ENCODE measurements around the gene WIPF1.

The WIPF1 gene

DNA sequence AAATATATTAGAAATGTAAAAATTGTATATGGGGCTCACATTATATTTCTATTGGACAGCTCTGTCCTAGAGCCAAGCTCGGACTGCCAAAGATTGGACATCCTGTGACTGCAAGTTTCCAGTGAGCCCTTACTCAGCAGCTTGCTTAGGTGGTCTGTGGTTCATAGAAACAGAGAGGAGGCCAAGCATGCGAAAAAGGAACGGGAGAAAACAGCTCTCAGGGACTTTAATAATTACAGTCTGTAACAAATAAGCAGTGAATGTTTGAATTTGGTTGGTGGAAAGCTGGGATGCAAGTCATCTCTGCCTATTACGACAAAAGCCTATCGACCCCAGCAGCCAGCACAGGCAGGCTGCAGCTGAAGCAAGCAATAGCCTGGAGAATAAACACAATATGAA, 35.6 kb downstream of the WIPF1 start:
- Histone ChIP-seq H3K36me3 (ENCODE audit: insufficient read depth, low read length) (peaks cover 76% of the 10 kb centered on the region), H2AFZ (ENCODE audit: low read depth, low read length) (no peak overlapping the region), H3K4me1 (ENCODE audit: insufficient read depth, low read length) (no peaks in the 10 kb centered on the region), H3K27ac (ENCODE audit: low read length) (no peak overlapping the region), H3K4me3 (ENCODE audit: low read depth in 1 of 2, low read length in 2 of 2) (no peak overlapping the region), H3K79me2 (ENCODE audit: insufficient read depth, low read length) (no peaks in the 10 kb centered on the region), H3K9ac (ENCODE audit: low read depth, low read length) (no peak overlapping the region), H3K4me2 (ENCODE audit: insufficient read depth, low read length) (no peak overlapping the region), H3K9me3 (ENCODE audit: insufficient read depth, low read length, severe bottlenecking) (no peaks in the 10 kb centered on the region), H3K27me3 (ENCODE audit: insufficient read depth, low read length, poor library complexity) (no peaks in the 10 kb centered on the region), H4K20me1 (ENCODE audit: insufficient read depth, low read length) (no peaks in the 10 kb centered on the region)
- no peak for TF ChIP-seq EZH2 (IDR thresholded peaks at IDR 0.05; ENCODE audit: borderline replicate concordance, low read depth, low read length, severe bottlenecking)
- TF ChIP-seq, protein P1, sequence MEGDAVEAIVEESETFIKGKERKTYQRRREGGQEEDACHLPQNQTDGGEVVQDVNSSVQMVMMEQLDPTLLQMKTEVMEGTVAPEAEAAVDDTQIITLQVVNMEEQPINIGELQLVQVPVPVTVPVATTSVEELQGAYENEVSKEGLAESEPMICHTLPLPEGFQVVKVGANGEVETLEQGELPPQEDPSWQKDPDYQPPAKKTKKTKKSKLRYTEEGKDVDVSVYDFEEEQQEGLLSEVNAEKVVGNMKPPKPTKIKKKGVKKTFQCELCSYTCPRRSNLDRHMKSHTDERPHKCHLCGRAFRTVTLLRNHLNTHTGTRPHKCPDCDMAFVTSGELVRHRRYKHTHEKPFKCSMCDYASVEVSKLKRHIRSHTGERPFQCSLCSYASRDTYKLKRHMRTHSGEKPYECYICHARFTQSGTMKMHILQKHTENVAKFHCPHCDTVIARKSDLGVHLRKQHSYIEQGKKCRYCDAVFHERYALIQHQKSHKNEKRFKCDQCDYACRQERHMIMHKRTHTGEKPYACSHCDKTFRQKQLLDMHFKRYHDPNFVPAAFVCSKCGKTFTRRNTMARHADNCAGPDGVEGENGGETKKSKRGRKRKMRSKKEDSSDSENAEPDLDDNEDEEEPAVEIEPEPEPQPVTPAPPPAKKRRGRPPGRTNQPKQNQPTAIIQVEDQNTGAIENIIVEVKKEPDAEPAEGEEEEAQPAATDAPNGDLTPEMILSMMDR (IDR thresholded peaks at IDR 0.05; ENCODE audit: borderline replicate concordance, extremely low read depth, low read length, poor library complexity, severe bottlenecking) = no peak
- DNase-seq = no peak
- ATAC-seq (ENCODE audit: insufficient read depth, low read depth) = no peak

DNA sequence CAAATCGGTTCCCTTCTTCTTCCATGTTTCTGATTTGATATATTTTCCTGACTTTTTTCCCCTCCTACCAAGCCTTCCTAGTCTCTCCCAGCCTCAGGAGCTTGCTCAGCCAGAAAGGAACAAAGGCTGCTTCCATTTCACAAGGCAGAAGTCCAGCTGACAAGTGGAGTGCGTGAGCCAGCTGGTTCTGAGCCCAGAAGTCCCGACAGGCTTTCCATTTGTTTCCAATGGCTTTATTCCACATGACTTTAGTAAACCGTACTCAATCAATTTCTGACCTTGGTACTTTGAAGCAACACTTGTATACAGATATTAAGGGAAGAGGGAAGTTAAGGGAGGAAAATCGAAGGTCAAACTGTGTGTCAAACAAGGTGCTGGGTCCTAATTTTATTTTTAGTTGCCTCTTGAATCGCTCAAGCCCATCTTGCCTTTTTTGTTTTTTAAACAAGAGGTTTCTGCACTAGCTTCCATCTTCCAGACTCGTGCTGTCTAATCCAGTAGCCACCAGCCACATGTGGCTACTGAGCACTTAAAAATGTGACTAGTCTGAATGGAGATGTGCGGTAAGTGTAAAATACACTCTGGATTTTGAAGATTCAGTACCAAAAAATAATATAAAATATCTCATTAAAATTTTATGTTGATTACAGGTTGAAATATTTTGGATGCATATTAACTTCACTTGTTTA, 36.2 kb downstream of the WIPF1 start:
- Histone ChIP-seq H3K9ac (ENCODE audit: low read depth, low read length) (no peak overlapping the region), H3K36me3 (ENCODE audit: insufficient read depth, low read length) (peaks cover 70% of the 10 kb centered on the region), H2AFZ (ENCODE audit: low read depth, low read length) (no peak overlapping the region), H3K9me3 (ENCODE audit: insufficient read depth, low read length, severe bottlenecking) (no peaks in the 10 kb centered on the region), H3K79me2 (ENCODE audit: insufficient read depth, low read length) (no peaks in the 10 kb centered on the region), H3K4me2 (ENCODE audit: insufficient read depth, low read length) (no peak overlapping the region), H3K27ac (ENCODE audit: low read length) (no peak overlapping the region), H3K4me3 (ENCODE audit: low read depth in 1 of 2, low read length in 2 of 2) (no peak overlapping the region), H3K27me3 (ENCODE audit: insufficient read depth, low read length, poor library complexity) (no peaks in the 10 kb centered on the region), H3K4me1 (ENCODE audit: insufficient read depth, low read length) (no peaks in the 10 kb centered on the region), H4K20me1 (ENCODE audit: insufficient read depth, low read length) (no peaks in the 10 kb centered on the region)
- no peak for TF ChIP-seq EZH2 (IDR thresholded peaks at IDR 0.05; ENCODE audit: borderline replicate concordance, low read depth, low read length, severe bottlenecking)
- TF ChIP-seq, protein P1 (IDR thresholded peaks at IDR 0.05; ENCODE audit: borderline replicate concordance, extremely low read depth, low read length, poor library complexity, severe bottlenecking) = no peak
- no peak for ATAC-seq (ENCODE audit: insufficient read depth, low read depth)
- no peak for DNase-seq

DNA sequence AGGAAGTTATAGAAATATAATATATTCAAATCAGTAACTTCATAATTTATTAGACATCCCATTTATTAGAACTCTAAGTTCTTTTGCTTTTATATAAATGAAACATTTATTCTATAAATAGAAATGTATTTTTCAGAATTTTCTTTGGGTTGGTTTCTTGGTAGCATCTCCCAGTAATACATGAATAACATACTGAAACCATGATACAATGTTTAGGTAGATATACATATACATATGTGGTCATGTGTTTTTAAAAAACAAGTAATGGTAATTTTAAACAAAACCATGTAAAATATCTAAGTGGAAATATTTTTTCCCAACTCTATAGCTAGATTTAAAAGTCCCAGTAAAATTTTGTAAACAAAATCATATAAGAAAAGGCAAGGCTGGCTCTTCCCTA, 36.9 kb downstream of the WIPF1 start:
- H3K9ac ChIP-seq (ENCODE audit: low read depth, low read length) = no peak overlapping the region
- no peaks in the 10 kb centered on the region for H4K20me1 ChIP-seq (ENCODE audit: insufficient read depth, low read length)
- no peaks in the 10 kb centered on the region for H3K27me3 ChIP-seq (ENCODE audit: insufficient read depth, low read length, poor library complexity)
- H3K36me3 ChIP-seq (ENCODE audit: insufficient read depth, low read length) = peaks cover 66% of the 10 kb centered on the region
- no peak for DNase-seq
- no peaks in the 10 kb centered on the region for H3K79me2 ChIP-seq (ENCODE audit: insufficient read depth, low read length)
- no peak overlapping the region for H3K4me2 ChIP-seq (ENCODE audit: insufficient read depth, low read length)
- no peak overlapping the region for H3K4me3 ChIP-seq (ENCODE audit: low read depth in 1 of 2, low read length in 2 of 2)
- no peak overlapping the region for H3K27ac ChIP-seq (ENCODE audit: low read length)
- H3K9me3 ChIP-seq (ENCODE audit: insufficient read depth, low read length, severe bottlenecking) = no peaks in the 10 kb centered on the region
- TF ChIP-seq, protein P1 (IDR thresholded peaks at IDR 0.05; ENCODE audit: borderline replicate concordance, extremely low read depth, low read length, poor library complexity, severe bottlenecking) = no peak
- TF ChIP-seq EZH2 (IDR thresholded peaks at IDR 0.05; ENCODE audit: borderline replicate concordance, low read depth, low read length, severe bottlenecking) = no peak
- no peaks in the 10 kb centered on the region for H3K4me1 ChIP-seq (ENCODE audit: insufficient read depth, low read length)
- H2AFZ ChIP-seq (ENCODE audit: low read depth, low read length) = no peak overlapping the region
- ATAC-seq (ENCODE audit: insufficient read depth, low read depth) = no peak
